ENCODE results near the gene TMEM9B. TPM values are rescaled to one million over a fixed set of nuclear protein-coding genes. Genes with fewer than 3 reads are reported as not detected.
A peak's percentile ranks its signal among the peaks of the same experiment; 100 is the strongest.
"Not testable (repeated sequence)": the region's sequence is repeated elsewhere in the genome, so short reads cannot be mapped to it uniquely, and the experiment has no call there.

Gene TMEM9B
- total RNA-seq (36.2 and 51.0 TPM in 2 replicates), polyA plus RNA-seq (59.0 and 61.6 TPM in 2 replicates), polyA minus RNA-seq (ENCODE audit: low replicate concordance) (8.9 and 10.1 TPM in 2 replicates)
- 48.8 and 52.2 TPM in 2 replicates for polyA plus RNA-seq (2012)

GRCh38 chr11:8964324-8965320, at the start of gene TMEM9B:
TSS of gene TMEM9B (minus strand) at chr11:8964442. CDS start at chr11:8964313, 129 bp downstream.
- no peaks in the 10 kb centered on the region for H3K36me3 ChIP-seq (ENCODE audit: control insufficient read depth, insufficient read depth, low read length)
- no peaks in the 10 kb centered on the region for H3K27me3 ChIP-seq (ENCODE audit: control insufficient read depth, insufficient read depth, low read length)
- H3K4me2 ChIP-seq (ENCODE audit: extremely low read depth, insufficient read depth, low read length) = peak within 1 kb of the TSS; percentile 89
- H3K27ac ChIP-seq (ENCODE audit: insufficient read depth, low read length) = peak within 1 kb of the TSS; percentile 93
- no peaks in the 10 kb centered on the region for H3K9me3 ChIP-seq (ENCODE audit: control insufficient read depth, insufficient read depth, low read depth, low read length)
- peak within 1 kb of the TSS; percentile 92 for H3K9ac ChIP-seq (ENCODE audit: insufficient read depth, low read length)
- TF ChIP-seq CTCF (conservative IDR thresholded peaks at IDR 0.05 in 1 of 2, IDR thresholded peaks at IDR 0.05 in 1 of 2; ENCODE audit: low read depth in 1 of 2, low read length in 2 of 2) = no peak
- no peak for TF ChIP-seq EZH2 (IDR thresholded peaks at IDR 0.05; ENCODE audit: low read length, missing control alignments)
- peak; percentile 85 to 86 for DNase-seq (ENCODE audit: low read depth in 2 of 2)
- H3K4me3 ChIP-seq (replicated peaks in 1 of 4; ENCODE audit: control extremely low read depth in 1 of 4, insufficient read depth in 1 of 4, low read depth in 3 of 4, low read length in 4 of 4) = peak within 1 kb of the TSS; percentile 65 to 88 (median 80)
- peak within 1 kb of the TSS; percentile 84 for H2AFZ ChIP-seq (ENCODE audit: low read length)
- no peaks in the 10 kb centered on the region for H4K20me1 ChIP-seq (ENCODE audit: control insufficient read depth, extremely low read depth, insufficient read depth, low read length)
- peaks cover 6% of the 10 kb centered on the region for H3K4me1 ChIP-seq (ENCODE audit: control insufficient read depth, extremely low read depth, insufficient read depth, low read length)
- H3K79me2 ChIP-seq (ENCODE audit: control insufficient read depth, insufficient read depth, low read length) = peaks cover 31% of the 10 kb centered on the region

- no peak overlapping the region for H3K27ac ChIP-seq (ENCODE audit: insufficient read depth, low read length)
- no peak overlapping the region for H3K4me3 ChIP-seq (replicated peaks in 1 of 4; ENCODE audit: control extremely low read depth in 1 of 4, insufficient read depth in 1 of 4, low read depth in 3 of 4, low read length in 4 of 4)
- no peaks in the 10 kb centered on the region for H3K36me3 ChIP-seq (ENCODE audit: control insufficient read depth, insufficient read depth, low read length)
- no peaks in the 10 kb centered on the region for H3K4me1 ChIP-seq (ENCODE audit: control insufficient read depth, extremely low read depth, insufficient read depth, low read length)
- H2AFZ ChIP-seq (ENCODE audit: low read length) = no peak overlapping the region
- H3K27me3 ChIP-seq (ENCODE audit: control insufficient read depth, insufficient read depth, low read length) = no peaks in the 10 kb centered on the region
- TF ChIP-seq CTCF (conservative IDR thresholded peaks at IDR 0.05 in 1 of 2, IDR thresholded peaks at IDR 0.05 in 1 of 2; ENCODE audit: low read depth in 1 of 2, low read length in 2 of 2) (no peak), EZH2 (IDR thresholded peaks at IDR 0.05; ENCODE audit: low read length, missing control alignments) (no peak)
- no peaks in the 10 kb centered on the region for H3K9me3 ChIP-seq (ENCODE audit: control insufficient read depth, insufficient read depth, low read depth, low read length)
- no peak for DNase-seq (ENCODE audit: low read depth in 2 of 2)
- H3K9ac ChIP-seq (ENCODE audit: insufficient read depth, low read length) = no peak overlapping the region
- H3K79me2 ChIP-seq (ENCODE audit: control insufficient read depth, insufficient read depth, low read length) = no peaks in the 10 kb centered on the region
- H4K20me1 ChIP-seq (ENCODE audit: control insufficient read depth, extremely low read depth, insufficient read depth, low read length) = no peaks in the 10 kb centered on the region
- H3K4me2 ChIP-seq (ENCODE audit: extremely low read depth, insufficient read depth, low read length) = no peak overlapping the region
These were observed 49.1 kb upstream of the TMEM9B start for GRCh38 chr11:9013373-9013772.

GRCh38 chr11:9009538-9009937, 45.3 kb upstream of the TMEM9B start:
- DNase-seq (ENCODE audit: low read depth in 2 of 2); H4K20me1 ChIP-seq (ENCODE audit: control insufficient read depth, extremely low read depth, insufficient read depth, low read length); H3K9me3 ChIP-seq (ENCODE audit: control insufficient read depth, insufficient read depth, low read depth, low read length); H3K4me2 ChIP-seq (ENCODE audit: extremely low read depth, insufficient read depth, low read length); H3K9ac ChIP-seq (ENCODE audit: insufficient read depth, low read length); H2AFZ ChIP-seq (ENCODE audit: low read length); H3K27ac ChIP-seq (ENCODE audit: insufficient read depth, low read length); H3K36me3 ChIP-seq (ENCODE audit: control insufficient read depth, insufficient read depth, low read length); H3K79me2 ChIP-seq (ENCODE audit: control insufficient read depth, insufficient read depth, low read length); H3K4me3 ChIP-seq (replicated peaks in 1 of 4; ENCODE audit: control extremely low read depth in 1 of 4, insufficient read depth in 1 of 4, low read depth in 3 of 4, low read length in 4 of 4); H3K4me1 ChIP-seq (ENCODE audit: control insufficient read depth, extremely low read depth, insufficient read depth, low read length): not testable (repeated sequence)
- peaks cover 16% of the 10 kb centered on the region for H3K27me3 ChIP-seq (ENCODE audit: control insufficient read depth, insufficient read depth, low read length)

Data from fibroblast of lung (primary cell).